Measurements from ENCODE around the gene ADI1.

GRCh38 chr2:3481736-3482362, 37.5 kb downstream of the ADI1 start:
- TF ChIP-seq ZNF274 (IDR thresholded peaks at IDR 0.05; ENCODE audit: low read depth, low read length): no peak
- no peak for TF ChIP-seq YY1 (IDR thresholded peaks at IDR 0.05; ENCODE audit: insufficient read depth, insufficient read length)

Measured in NT2/D1 (cell line).